Activated B cell treated with CpG ODN at 0.5 μM for 24 hours (primary cell): Measurements from ENCODE around the gene TCF12. TPM values are rescaled to one million over a fixed set of nuclear protein-coding genes. Genes with fewer than 3 reads are reported as not detected.

Experiments
- ATAC-seq: fragments of 200-7000 bp; cut with Tn5 transposase; one replicate; pipeline ENCODE4 v1.10.0; 2021; ENCODE audit warnings: low read depth, mild to moderate bottlenecking, moderate library complexity
- CTCF ChIA-PET: fragments of 350-600 bp; sonication (Branson Sonifier 250); formaldehyde crosslinking; loops from one replicate; lab custom pipeline; 2021; ENCODE audit warnings: antibody characterized with exemption; lab: Charles Lee
- POLR2A ChIA-PET: fragments of 350-600 bp; sonication (Branson Sonifier 250); formaldehyde crosslinking; loops from one replicate; lab custom pipeline; 2021; ENCODE audit warnings: antibody characterized with exemption; lab: Charles Lee
- DNase-seq: peaks from one replicate; pipeline ENCODE4 v3.0.0; 2022
- H3K27ac Mint-ChIP-seq: one replicate; pipeline ENCODE4 v1.8.0; 2020; ENCODE audit warnings: mixed read lengths
- H3K27me3 Mint-ChIP-seq: one replicate; pipeline ENCODE4 v1.8.0; 2021; ENCODE audit warnings: mixed read lengths
- H3K36me3 Mint-ChIP-seq: one replicate; pipeline ENCODE4 v1.8.0; 2021; ENCODE audit warnings: low read depth, mixed read lengths
- H3K4me1 Mint-ChIP-seq: one replicate; pipeline ENCODE4 v1.8.0; 2021; ENCODE audit warnings: mixed read lengths
- H3K4me3 Mint-ChIP-seq: one replicate; pipeline ENCODE4 v1.8.0; 2020; ENCODE audit warnings: mild to moderate bottlenecking, mixed read lengths
- H3K9me3 Mint-ChIP-seq: one replicate; pipeline ENCODE4 v1.8.0; 2020; ENCODE audit warnings: mixed read lengths
- intact Hi-C: fragments of 100-400 bp; cut with micrococcal nuclease; formaldehyde crosslinking; loops from one replicate; pipeline ENCODE4 v1.15.1; 2024
- total RNA-seq: library from RNA; stranded (reverse); gene quantifications from 2 replicates; pipeline ENCODE4 v1.2.3, GENCODE V29; 2022
- TF ChIP-seq, protein P1 (sequence below): fragments of 200-600 bp; IDR thresholded peaks from one replicate; pipeline ENCODE4 v1.8.0; 2022; ENCODE audit warnings: antibody characterized with exemption, mild to moderate bottlenecking

TCF12 gene
- total RNA-seq, 1 donor from 2014 or later = 119 TPM

DNA sequence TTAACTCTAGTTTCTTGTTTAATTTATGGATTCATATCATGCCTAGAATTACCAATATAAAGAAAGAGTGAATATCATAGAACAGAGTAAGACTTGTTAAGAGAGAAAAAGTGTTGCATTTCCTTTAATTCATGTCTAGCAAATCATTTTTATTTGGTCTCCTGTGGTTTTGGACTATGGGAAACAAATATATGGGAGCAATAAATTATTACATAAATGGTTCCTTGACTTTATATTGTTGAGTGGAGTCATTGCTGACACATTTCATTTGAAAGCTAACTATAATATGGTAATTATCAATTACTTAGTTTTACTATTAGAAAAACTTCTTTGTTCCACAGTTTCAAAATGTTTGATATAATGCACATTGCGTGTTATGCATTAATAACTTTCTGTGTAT, 313.1 kb downstream of the TCF12 start:
- TF ChIP-seq, protein P1, sequence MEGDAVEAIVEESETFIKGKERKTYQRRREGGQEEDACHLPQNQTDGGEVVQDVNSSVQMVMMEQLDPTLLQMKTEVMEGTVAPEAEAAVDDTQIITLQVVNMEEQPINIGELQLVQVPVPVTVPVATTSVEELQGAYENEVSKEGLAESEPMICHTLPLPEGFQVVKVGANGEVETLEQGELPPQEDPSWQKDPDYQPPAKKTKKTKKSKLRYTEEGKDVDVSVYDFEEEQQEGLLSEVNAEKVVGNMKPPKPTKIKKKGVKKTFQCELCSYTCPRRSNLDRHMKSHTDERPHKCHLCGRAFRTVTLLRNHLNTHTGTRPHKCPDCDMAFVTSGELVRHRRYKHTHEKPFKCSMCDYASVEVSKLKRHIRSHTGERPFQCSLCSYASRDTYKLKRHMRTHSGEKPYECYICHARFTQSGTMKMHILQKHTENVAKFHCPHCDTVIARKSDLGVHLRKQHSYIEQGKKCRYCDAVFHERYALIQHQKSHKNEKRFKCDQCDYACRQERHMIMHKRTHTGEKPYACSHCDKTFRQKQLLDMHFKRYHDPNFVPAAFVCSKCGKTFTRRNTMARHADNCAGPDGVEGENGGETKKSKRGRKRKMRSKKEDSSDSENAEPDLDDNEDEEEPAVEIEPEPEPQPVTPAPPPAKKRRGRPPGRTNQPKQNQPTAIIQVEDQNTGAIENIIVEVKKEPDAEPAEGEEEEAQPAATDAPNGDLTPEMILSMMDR = no peak
- peaks cover 6% of the 10 kb centered on the region for H3K4me1 Mint-ChIP-seq
- POLR2A ChIA-PET = no interaction called here

DNA sequence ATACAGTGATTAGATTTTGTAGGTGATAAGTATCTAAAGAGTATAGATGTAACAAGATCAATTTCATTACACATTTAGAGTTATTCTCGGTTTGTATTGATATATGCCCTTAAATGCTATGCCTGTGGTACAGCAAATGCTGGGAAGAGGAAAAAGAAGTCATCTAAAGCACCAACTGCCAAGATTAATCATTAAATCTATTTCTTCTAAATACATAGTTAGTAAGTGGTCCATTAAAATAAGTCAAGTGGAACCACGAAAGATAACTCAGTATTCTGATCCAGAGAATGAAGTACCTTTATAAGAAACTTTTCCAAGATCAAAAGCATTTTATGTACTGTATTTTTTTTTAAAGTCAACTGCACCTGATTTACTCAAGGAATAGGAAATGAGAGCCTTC, 315.7 kb downstream of the TCF12 start:
- DNase-seq = no peak
- no peak for ATAC-seq
- ChIA-PET CTCF (no interaction called here), POLR2A (no interaction called here)
- no peak overlapping the region for H3K27ac Mint-ChIP-seq
- no peaks in the 10 kb centered on the region for H3K9me3 Mint-ChIP-seq
- no peaks in the 10 kb centered on the region for H3K4me1 Mint-ChIP-seq
- intact Hi-C loops = no loop called here
- H3K27me3 Mint-ChIP-seq = no peaks in the 10 kb centered on the region
- TF ChIP-seq, protein P1 = no peak
- no peak overlapping the region for H3K4me3 Mint-ChIP-seq
- peaks cover 44% of the 10 kb centered on the region for H3K36me3 Mint-ChIP-seq

More for the DNA sequence above, 313.1 kb downstream of the TCF12 start:
- Mint-ChIP-seq H3K27ac (no peak overlapping the region), H3K36me3 (peaks cover 37% of the 10 kb centered on the region), H3K27me3 (no peaks in the 10 kb centered on the region), H3K9me3 (no peaks in the 10 kb centered on the region), H3K4me3 (no peak overlapping the region)
- intact Hi-C loops = no loop called here
- CTCF ChIA-PET = interaction anchor here (1.4 kb wide), 1 partner anchor 75 kb away, joined by 5 read pairs; no protein-coding TSS in a partner anchor
- DNase-seq (no peak), ATAC-seq (no peak)

DNA sequence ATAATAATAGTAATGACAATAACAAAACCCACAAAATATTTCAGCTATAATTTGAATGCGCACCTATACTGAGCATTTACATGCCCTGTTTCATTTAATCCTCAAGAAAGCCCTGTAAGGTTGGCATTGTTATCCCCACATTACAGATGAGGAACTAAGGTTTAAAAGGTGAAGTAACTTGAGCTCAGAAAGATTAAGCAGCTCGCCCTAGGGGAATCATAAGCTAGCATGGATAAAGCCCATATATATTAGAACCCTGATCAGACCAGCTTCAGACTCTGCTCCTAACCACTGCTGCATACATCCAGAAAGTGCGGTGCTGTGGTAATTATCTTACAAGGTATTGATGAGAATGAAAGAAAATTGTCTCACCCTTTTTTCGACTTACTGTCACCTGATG, 316.7 kb downstream of the TCF12 start:
- H3K4me1 Mint-ChIP-seq = no peaks in the 10 kb centered on the region
- POLR2A ChIA-PET = no interaction called here
- intact Hi-C loops = no loop called here
- no peak overlapping the region for H3K4me3 Mint-ChIP-seq
- CTCF ChIA-PET = no interaction called here
- H3K27me3 Mint-ChIP-seq = no peaks in the 10 kb centered on the region
- no peaks in the 10 kb centered on the region for H3K9me3 Mint-ChIP-seq
- H3K27ac Mint-ChIP-seq = no peak overlapping the region
- peaks cover 51% of the 10 kb centered on the region for H3K36me3 Mint-ChIP-seq
- TF ChIP-seq, protein P1 = no peak
- ATAC-seq (no peak), DNase-seq (no peak)

DNA sequence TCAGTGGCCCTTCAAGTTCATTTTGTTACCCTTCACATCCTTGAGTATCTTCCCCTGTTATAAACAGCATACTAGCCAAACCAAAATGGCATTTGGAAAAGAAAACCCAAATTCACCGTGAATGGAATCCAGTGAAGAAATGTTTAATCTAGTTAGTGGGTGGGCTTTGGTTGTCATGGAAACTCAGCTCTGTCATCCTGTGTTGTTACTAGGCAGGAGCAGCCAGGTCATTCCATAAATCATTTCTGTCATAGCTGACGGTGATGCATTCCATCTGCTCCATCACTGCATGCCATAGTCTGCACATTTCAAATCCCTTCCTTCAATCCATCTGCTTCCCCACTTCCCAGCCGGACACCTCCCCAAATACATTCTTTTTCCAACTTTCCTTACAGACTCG, 317.4 kb downstream of the TCF12 start:
- ATAC-seq (no peak), DNase-seq (no peak)
- ChIA-PET POLR2A (no interaction called here), CTCF (no interaction called here)
- H3K9me3 Mint-ChIP-seq = no peaks in the 10 kb centered on the region
- no peak overlapping the region for H3K4me3 Mint-ChIP-seq
- H3K4me1 Mint-ChIP-seq = no peaks in the 10 kb centered on the region
- H3K27ac Mint-ChIP-seq = no peak overlapping the region
- H3K27me3 Mint-ChIP-seq = no peaks in the 10 kb centered on the region
- TF ChIP-seq, protein P1 = no peak
- intact Hi-C loops = no loop called here
- peaks cover 51% of the 10 kb centered on the region for H3K36me3 Mint-ChIP-seq

DNA sequence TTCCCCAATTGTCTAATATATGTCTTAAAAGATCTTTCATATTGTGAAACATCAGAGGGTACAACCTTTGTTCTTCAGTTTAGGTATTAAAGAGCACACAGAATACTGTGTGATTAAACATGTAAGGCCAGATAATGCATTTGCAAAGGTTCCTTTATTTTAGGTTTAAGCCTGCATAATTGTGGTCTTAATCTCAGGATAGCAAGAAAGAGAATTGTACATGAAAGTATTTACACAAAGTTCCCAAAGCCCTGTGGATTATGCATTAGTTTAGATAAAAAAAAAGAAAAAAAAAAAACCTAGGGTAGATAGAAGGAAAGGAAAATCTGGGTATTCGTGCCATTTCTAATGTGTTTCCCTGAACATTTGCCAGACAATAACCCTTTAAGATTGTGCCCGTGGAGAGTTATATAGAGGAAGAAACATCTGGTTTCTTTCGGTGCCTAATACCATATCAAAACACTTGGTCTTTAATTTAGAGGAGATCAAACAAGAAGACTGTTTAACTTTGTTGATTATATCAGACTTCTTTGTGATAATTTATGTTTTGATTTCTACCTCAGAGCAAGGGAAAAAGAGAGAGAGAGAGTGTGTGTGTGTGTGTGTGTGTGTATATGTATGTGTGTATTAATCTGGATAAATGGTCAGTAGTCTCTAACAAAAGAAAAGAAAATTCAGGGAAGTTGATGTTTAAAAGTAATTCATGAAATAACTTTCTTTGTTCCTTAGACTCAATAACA, 318.3 kb downstream of the TCF12 start:
- CTCF ChIA-PET = no interaction called here
- intact Hi-C loops = no loop called here
- H3K27ac Mint-ChIP-seq = no peak overlapping the region
- H3K4me3 Mint-ChIP-seq = no peak overlapping the region
- POLR2A ChIA-PET = no interaction called here
- TF ChIP-seq, protein P1 = no peak
- H3K9me3 Mint-ChIP-seq = no peaks in the 10 kb centered on the region
- no peak for DNase-seq
- no peaks in the 10 kb centered on the region for H3K27me3 Mint-ChIP-seq
- ATAC-seq = no peak
- H3K4me1 Mint-ChIP-seq = no peaks in the 10 kb centered on the region
- peaks cover 53% of the 10 kb centered on the region for H3K36me3 Mint-ChIP-seq
